ENCODE data around the gene MAD2L1.
"Not testable (repeated sequence)": the region's sequence is repeated elsewhere in the genome, so short reads cannot be mapped to it uniquely, and the experiment has no call there.

MAD2L1 gene

GRCh38 chr4:120066517-120067340 is at the start of gene MAD2L1:
Gene MAD2L1 (minus strand): TSS chr4:120066848. CDS start chr4:120066734, 114 bp downstream.
- FAIRE-seq = no peak

- FAIRE-seq = peak; percentile 10
Measured at GRCh38 chr4:120111745-120112144, 45.1 kb upstream of the MAD2L1 start.

- FAIRE-seq = no peak
Measured at GRCh38 chr4:120109406-120109805, 42.8 kb upstream of the MAD2L1 start.

GRCh38 chr4:120105472-120105871 is 38.8 kb upstream of the MAD2L1 start:
- FAIRE-seq = no peak

- FAIRE-seq = no peak
Measured at GRCh38 chr4:120096508-120097297, 30.1 kb upstream of the MAD2L1 start.

- FAIRE-seq = no peak
Measured at GRCh38 chr4:120088507-120088906, 21.9 kb upstream of the MAD2L1 start.

- FAIRE-seq = not testable (repeated sequence)
Measured at GRCh38 chr4:120088066-120088465, 21.4 kb upstream of the MAD2L1 start.

GRCh38 chr4:120085705-120086104 is 19.1 kb upstream of the MAD2L1 start:
- no peak for FAIRE-seq

- no peak for FAIRE-seq
Measured at GRCh38 chr4:120084327-120084726, 17.7 kb upstream of the MAD2L1 start.

- no peak for FAIRE-seq
Measured at GRCh38 chr4:120083152-120083551, 16.5 kb upstream of the MAD2L1 start.

GRCh38 chr4:120082251-120082650 is 15.6 kb upstream of the MAD2L1 start:
- FAIRE-seq = no peak

- FAIRE-seq = no peak
Measured at GRCh38 chr4:120081726-120082125, 15.1 kb upstream of the MAD2L1 start.

GRCh38 chr4:120080533-120080932 is 13.9 kb upstream of the MAD2L1 start:
- FAIRE-seq = peak; percentile 28

- peak; percentile 5 for FAIRE-seq
Measured at GRCh38 chr4:120079839-120080520, 13.3 kb upstream of the MAD2L1 start.

- FAIRE-seq = no peak
Measured at GRCh38 chr4:120078216-120078615, 11.6 kb upstream of the MAD2L1 start.

- peak; percentile 78 for FAIRE-seq
Measured at GRCh38 chr4:120071192-120071795, 4.6 kb upstream of the MAD2L1 start.

GRCh38 chr4:120070196-120070595 is 3.5 kb upstream of the MAD2L1 start:
- no peak for FAIRE-seq

GRCh38 chr4:120065974-120066516 is 603 bp downstream of the MAD2L1 start:
- FAIRE-seq = no peak

- no peak for FAIRE-seq
Measured at GRCh38 chr4:120064887-120065286, 1.8 kb downstream of the MAD2L1 start.

- FAIRE-seq = not testable (repeated sequence)
Measured at GRCh38 chr4:120063711-120064110, 2.9 kb downstream of the MAD2L1 start.

GRCh38 chr4:120062663-120063195 is 3.9 kb downstream of the MAD2L1 start:
- FAIRE-seq = no peak

GRCh38 chr4:120059036-120059435 is 7.6 kb downstream of the MAD2L1 start:
- peak; percentile 53 for FAIRE-seq
